HPDE6-E6E7 (cell line): ENCODE data around the gene WAC.

Source experiments
- DNase-seq: peaks from one replicate; pipeline ENCODE4 v3.0.0; 2011; ENCODE audit warnings: missing footprints; ENCODE audit errors: extremely low spot score

WAC gene

GRCh38 chr10:28666751-28667467, 134.0 kb downstream of the WAC start:
- no peak for DNase-seq

- DNase-seq: no peak
Measured at GRCh38 chr10:28668363-28669226, 135.7 kb downstream of the WAC start.

DNA sequence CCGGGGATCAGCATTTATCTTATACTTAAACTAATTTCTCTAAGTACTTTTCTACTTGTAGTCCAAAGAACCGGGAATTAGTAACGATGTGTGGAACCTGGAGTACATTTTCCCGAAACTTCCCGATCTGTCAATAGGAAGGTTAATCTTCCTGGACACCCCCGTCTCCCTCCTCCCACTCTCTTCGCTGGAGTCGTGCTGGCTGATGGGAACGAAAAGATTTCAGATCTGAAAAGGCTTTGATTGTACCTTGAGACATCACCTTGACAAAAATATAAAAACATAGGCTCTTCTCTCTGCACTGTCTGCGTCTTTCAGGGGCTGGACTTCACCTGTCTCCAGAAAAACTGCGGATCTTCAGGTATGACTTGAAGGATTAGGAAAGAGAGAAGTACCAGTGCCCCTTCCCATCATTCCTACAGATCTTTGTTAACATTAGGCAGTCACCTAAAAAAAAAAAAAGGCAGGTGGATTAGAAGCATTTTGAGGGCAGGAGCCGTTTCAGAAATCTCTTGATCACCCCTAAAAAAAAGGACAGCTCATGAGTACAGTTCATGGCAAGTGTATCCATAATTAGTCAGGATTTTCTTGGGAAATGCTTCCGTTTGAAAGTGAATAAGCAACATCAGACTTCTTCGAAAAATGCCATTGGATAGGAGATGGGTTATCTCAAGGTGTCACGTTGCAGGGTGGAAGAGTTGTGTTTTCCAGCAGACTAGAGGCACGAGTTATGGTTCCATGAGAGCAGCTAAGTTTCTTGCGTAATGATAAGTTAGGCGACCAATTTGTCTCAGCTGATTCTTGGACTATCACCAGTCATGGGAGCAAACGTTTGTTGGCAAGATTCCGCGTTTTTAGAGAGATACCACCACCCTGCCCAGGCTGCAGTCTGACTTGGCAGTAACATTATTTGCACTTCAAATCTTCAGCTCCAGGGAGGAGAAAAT, 136.6 kb downstream of the WAC start:
- DNase-seq: no peak
